NCI-H446 (cell line): Measurements from ENCODE around the gene KAZN.
A peak's percentile ranks its signal among the peaks of the same experiment; 100 is the strongest.

Experiments
- DNase-seq, 2 experiments: peaks; one replicate each; lab custom pipeline; 2025; lab: John Stamatoyannopoulos, UW

Gene KAZN

DNA sequence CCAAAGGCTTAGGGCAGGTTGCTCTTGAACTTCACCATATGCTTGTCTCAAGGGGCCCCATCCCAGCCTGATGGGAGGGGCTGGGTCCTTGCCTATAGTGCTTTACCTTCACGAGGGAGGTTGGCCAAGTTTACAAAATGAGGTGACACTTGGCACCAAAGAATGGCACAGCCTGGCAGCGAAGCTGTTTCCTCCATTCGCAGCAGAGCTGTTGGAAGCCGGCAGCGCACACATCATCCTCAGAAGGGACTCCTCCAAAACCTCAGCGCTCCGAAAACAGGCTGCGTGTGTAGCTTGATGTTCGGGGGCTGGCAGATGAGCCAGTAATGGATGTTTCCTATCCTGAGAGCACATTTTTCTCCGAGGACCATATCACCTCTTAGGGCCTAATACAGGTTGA, 116.8 kb downstream of the KAZN start:
- DNase-seq: no peak

DNA sequence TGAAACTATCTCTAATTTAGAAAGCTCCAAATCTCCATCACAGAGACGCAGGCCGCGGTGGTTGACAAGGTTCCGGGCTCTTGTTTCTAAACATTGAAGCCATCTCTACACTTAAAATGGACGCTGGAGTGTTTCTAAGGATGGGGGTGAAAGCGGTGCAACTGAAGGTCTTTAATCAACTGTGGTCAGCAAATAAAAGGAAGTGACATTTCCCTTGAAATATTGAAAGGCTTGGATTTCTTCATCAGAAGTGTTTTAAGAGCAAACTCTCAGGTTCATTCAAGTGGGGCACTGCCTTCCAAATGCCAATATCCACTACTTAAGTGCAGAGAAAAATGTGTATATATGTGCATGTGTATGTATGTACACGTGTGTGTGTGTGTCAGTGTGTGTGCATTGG, 117.3 kb downstream of the KAZN start:
- DNase-seq: no peak

DNA sequence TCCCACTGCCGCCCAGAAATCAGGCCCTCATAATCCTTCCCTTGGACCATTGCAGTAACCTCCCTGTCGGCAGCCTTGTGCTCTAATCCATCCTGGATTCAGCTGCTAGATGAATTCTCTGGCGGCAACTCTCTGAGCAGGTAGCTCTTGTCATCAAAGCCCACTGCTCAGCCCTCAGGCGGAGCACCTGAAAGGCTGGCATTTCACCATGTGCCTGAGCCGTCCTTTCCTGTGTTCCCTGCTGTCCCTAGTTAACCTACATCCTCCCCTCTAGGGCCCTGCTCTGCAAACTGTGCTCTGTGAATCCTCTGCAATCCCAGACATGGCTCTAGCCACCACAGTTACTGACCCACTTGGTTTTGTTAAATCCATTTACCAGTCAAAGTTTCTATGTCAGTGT, 118.0 kb downstream of the KAZN start:
- DNase-seq: no peak

DNA sequence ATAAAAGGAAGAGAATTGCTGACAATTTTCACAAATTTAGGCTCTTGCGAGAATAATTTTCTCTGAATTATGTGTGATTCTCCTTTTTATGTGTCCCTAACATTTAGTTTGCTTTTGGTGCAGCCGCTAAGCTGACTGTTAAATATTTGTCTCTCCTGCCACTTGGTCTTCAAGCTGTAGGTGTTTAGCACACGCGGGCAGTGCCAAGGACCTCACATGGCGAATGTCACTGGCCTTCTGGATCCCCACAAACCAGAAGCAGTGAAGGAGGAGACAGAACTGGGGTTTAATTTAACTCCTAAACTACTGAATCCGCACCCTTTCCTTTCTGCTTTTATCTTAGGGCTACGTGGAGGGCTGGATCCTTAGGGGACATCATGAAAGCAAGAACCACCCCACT, 120.0 kb downstream of the KAZN start:
- DNase-seq: no peak

DNA sequence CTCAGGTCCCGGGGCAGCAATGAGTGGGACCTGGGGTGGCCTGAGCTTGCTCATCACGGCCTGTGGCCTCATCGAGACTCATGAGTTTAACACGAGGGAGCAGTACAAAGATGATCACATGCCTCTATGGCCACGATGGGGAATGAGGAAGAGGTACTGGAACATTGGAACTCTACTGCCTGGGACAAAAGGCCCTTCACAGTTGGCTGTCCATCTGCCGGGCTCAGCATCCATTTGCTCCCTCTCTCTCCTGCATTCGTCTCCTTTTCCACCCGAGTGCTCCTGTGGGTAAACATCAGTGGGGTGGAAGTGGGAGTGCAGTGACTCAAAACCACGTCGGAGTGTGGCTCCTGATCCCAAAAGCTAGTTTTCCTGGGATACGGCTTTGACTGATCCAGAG, 124.9 kb downstream of the KAZN start:
- no peak for DNase-seq

DNA sequence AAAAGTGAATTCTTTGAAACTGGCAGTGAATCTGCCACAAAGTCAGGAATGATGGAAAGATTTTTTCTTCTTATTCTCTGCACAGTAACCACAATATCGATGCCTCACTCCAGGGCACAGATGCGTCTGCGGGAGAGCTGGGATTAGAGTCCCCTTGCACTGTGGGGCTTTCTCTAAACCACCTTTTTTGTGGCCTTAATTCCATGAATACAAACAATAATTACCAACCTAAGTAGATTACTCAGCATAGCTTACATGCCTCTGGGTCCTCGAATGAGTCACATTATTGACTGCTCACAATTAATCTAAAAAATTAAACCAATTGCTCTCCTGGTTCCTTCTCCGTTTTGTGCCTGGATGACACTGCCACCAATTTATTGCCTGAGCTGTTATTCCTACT, 125.8 kb downstream of the KAZN start:
- no peak for DNase-seq

DNA sequence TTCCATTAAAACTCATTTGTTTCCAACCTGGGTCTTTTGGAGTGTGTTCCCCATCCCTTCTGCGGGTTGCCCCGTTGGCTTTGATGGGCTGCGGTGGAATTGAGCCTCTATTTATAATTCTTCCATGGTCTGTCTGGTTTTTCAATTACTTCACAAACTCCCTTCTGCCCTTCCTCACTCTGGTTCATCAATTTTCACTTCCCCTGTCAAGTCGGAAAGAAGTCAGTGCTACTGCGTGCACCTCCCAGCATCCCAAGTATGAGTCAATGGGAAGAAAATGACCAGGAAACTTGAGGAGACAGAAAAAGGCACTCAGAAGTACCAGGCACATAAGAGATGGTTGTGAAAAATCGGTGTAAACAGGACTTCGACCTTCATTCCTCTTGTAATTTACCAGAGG, 126.2 kb downstream of the KAZN start:
- no peak for DNase-seq

DNA sequence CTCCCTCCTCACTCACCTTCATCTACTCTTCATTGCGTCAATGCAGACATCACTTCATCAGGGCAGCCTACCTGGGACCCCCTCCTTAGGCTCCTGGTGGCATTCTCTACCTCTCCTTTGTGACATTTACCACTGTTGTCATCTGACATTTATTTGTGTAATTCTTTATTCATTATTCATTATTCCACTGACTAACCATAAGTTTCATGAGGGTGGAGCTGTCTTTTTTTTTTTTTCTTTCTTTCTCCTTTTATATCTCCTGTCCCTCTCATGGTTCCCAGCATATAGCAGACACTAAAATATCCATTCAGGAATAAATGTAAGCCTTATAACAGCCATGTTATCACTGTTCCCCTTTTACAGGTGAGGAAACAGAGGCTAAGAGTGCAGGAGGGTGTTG, 126.8 kb downstream of the KAZN start:
- DNase-seq: no peak

DNA sequence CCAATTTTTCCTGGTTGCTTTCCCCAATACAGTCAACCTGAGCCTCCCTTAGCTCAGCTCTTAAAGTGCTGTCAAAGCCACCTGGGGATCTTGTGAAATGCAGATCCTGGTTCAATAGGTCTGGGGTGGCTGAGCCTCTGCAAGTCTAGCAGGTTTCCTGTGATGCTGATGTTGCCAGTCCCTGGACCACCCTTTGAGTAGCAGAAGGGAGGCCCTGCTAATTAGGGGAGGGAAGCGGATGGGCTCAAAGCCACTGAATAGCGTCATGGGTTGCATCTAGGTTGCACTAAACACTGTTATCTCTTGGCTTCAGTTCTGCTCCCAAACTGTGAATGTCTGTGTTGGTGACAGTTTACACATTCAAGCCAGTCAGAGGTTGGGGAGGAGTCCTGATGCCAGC, 127.2 kb downstream of the KAZN start:
- no peak for DNase-seq

DNA sequence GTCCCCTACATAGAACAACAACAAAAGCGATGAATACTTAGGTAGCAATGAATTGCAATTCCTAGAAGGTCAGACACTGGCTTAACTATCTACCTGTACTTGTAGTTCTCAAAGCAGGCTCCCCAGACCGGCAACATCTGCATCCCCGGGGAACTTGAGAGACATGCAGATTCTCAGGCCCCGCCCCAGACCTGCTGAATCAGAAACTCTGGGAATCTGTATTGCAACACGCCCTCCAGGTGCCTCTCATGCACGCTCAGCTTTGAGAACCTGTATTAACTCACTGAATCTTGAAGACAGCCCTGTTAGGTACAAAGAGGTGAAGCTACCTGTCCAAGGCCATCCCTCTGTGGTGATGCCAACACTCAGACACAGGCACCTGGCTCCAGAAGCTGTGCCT, 128.1 kb downstream of the KAZN start:
- DNase-seq: no peak

DNA sequence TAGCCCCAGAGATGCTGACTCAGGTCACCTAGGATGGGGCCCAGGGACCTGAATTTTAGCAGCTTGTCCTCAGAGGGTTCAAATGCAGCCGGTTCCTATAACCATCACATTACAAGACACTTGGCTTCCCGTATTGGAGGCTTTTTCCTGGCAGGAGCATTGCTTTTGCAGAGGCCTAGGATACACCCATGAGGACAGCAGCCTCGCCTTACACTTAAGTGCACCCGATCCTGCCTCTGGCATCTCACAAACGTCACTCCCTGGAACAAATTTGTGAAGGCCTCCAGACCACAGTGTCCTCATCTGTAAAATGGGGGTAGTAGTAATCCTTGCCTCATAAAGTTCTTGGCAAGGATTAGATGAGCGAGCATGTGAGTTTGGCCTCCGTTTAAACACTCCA, 130.0 kb downstream of the KAZN start:
- no peak for DNase-seq

DNA sequence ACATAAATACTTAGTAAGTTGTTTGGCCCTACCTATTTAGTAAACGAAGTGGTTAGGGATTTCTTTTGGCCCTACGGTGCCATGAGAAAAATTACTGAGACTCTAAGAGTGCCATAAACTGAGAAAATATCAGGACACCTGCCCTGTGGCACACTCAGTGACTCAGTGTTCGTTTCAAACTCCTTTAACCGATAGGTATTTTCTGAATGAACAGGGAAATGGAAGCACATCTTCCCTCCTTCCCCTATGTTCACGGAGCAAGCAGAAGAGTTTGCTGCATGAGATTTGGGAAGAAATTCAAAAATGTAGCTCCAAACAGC, 134.2 kb downstream of the KAZN start:
- DNase-seq: no peak

DNA sequence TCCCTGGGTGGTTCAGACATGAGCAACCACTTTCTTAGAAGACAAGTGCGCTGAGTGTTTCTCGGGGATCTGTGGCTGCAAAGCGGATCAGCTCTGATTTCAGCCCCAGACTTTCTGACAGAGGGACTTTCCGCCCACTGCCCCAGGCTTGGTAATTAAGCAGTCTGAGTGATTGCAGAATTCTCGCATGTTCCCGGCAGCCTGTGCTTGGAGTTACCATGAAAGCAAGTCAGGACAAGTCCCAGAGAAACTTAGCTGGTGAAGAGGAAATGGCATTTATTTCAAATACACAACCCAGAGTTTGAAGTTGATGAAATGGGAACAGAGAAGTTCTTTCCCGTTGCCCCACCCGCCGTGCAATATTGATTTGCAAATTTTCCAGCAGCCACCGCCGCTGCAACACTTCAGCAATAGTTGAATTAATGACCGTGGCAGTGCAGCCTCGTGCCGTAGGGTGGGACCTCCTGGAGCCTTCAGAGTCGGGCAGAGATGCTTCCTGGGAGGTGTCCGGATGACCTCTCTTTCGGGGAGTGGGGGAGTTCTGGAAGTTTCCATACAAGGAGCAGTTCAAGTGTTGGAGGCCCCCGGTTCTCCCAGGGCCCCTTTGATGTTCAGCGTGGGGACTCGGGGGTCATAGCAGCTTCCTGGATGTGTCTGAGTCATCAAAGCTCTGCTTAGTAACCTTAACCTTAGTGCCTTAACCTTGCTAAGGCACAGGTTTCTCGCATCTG, 134.7 kb downstream of the KAZN start:
- no peak for DNase-seq

DNA sequence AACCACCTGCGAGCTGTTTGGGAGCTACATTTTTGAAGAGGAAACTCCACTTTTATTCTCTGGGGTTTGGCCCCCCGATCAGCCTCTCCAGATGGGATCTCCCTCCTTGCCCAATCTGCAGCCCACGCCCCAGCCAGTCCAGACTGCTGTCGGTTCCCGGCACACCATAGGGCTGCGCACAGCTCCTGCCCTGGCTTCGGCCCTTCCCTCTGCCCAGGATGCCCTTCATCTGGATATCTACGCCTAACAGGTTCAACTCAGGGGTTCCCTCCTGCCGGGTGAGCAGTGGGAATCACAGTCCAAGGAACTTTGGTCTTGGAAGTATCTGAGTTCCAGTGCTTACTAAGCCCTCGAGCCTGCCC, 135.3 kb downstream of the KAZN start:
- no peak for DNase-seq

DNA sequence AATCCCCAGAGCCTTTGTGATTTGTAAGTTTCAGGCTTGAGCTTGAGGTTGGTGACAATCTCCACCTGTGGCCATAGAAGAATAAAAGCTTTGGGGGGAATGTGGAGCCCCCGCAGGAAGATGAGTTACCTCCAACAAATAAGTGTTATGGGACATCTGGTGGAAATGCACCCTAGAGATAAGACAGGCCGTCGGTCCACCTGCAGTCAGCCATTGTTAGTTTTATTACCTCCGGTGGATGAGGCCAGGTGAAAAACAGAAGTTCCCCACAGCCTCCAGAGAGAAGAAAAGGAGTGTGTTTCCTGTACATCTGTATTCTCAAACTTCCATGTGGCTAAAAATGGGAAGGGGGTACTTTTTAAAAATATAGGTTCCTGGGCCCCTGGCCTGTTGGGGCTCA, 137.4 kb downstream of the KAZN start:
- no peak for DNase-seq

DNA sequence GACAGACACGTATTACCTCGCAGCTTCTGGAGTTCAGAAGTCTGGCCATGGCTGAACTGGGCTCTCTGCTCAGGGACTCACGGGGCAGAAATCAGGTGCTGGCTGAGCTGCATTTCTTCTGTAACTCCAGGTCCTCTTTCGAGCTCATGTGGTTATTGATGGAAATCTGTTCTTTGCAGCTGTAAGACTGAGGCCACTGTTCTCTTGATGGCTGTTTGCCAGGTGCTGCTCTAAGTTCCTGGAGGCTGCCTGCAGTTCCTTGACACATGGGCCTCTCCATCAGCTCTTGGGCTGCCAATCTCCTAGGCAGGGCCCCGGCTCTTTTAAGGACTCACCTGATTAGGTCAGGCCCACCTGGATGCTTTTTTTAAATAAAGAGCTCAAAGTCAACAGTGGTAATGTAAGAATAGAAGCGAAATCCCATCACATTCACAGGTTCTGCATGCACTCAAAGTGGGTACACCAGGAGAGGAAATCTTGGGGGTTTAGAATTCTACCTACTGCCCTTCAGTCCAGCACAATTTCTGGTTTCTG, 139.1 kb downstream of the KAZN start:
- DNase-seq: peak in 1 of 2 experiments; percentile 8

DNA sequence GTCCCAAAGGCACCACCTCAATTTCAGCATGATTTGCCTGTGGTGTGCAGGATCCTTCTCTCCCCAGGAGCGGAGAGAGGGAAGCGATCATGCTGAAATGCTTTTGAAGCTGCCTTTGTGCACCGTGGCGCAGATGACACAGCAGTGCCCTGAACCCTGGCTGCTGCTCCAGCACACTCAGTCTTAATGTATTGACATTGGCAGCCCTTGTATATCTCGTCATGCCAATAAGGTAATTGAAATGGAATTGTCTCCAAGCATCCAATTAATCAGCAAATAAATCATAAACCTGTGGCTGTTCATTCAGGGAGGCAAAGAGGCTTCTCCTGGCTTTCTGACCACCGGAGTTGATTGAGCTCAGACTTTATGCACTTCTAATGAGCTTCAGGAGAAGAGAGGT, 139.8 kb downstream of the KAZN start:
- peak in 1 of 2 experiments; percentile 12 for DNase-seq

DNA sequence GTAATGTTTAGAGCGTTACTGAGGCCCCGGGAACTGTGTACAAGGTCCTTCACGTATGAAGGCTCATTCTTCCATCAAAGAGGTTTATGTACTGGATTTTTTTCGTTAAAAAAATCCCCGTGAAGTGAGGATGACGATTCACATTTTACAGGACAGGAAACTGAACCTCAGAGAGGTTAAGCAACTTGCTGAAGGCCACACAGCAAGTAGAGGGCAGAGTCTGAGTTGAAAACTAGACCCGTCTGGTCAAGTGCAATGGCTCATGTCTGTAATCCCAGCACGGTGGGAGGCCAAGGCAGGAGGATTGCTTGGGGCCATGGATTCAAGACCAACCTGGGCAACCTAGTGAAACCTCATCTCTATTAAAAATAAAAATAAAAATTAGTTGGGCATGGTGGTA, 140.2 kb downstream of the KAZN start:
- no peak for DNase-seq

DNA sequence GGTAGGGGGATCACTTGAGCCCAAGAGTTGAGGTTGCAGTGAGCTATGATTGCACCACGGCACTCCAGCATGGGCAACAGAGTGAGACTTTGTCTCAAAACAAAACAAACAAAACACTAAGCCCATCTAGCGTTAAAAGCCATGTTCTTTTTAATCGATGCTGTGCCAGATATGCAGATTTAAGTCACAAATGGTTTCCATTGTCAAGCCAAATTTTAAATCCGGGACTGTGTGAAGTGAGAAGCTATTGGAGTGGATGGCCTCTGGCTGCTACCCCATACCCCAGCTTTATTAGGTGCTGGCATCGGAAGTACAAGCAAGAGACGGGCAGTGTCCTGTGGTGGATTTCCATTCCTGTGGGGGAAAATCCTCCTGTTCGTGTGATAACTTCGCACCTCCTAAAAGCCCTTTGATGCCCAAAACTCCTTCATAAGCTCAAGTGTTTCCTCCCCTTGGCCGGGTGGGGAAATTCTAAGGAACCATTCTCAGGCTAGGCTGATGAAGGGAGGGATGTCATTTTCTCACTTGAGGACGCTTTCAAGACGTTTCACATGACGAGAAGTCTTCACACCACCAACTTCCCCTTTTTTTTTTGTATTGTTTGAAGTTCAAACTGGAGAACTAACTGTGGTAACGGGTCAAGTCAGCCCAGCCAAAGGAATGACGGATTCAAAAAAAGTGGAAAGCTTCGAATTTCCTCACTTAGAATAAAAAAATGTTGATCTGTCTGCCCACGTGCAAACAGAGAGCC, 140.8 kb downstream of the KAZN start:
- DNase-seq: no peak

DNA sequence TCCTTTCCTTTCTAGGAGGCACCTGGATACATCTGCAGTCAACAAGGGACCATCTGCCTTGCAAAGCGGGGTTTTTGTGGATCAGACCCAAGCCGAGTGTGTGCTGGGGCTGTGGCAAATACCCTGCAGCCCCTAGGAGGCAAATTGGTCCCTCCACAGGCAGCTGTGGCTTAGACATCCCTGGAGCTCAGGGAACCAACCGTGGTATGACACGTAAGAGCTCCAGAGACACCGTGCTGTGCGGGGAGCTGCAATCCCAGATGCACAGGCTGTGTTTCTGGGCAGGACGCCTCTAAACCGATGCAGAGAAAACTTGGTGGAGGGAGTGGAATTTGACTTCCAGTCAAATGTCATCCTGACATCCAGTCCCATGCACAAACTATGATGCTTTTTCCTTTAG, 141.5 kb downstream of the KAZN start:
- DNase-seq: peak in 1 of 2 experiments; percentile 12

DNA sequence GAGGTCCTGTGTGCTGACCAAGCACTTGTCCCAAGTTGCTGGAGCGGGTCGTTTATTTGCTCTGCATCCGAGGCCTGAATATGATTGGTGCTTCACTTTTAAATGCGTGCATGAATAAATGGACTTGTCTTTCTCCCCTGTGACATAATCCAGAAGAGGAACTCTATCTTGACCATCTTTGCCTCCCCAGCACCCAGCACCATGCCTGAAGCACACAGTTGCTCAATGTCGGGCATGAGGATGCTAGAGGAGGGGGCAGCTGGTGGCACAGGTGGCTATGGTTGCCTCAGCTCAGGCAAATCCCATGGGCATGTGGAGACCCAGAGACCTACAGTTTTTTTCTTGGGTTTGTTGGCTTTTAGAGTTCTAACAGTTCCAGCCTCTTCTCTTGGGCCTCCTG, 142.6 kb downstream of the KAZN start:
- no peak for DNase-seq

DNA sequence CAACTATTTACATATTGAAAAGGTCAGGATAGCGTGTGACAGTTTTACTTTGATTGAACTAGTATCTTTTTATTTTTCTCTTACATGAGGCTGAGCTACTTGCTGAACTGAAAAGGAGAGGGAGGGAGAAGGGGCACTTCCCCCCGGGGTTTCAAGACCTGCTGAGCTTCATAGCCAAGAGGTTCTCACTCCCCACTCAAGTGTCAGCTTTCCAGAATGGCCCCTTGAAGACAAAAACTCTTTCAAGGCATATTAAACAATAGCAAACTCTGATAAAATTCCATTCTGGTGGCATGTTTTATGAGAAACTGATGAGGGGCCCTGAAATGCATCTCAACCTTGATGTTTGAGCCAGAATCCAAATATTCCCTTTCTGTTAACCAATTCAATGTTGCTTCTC, 143.0 kb downstream of the KAZN start:
- DNase-seq: no peak

DNA sequence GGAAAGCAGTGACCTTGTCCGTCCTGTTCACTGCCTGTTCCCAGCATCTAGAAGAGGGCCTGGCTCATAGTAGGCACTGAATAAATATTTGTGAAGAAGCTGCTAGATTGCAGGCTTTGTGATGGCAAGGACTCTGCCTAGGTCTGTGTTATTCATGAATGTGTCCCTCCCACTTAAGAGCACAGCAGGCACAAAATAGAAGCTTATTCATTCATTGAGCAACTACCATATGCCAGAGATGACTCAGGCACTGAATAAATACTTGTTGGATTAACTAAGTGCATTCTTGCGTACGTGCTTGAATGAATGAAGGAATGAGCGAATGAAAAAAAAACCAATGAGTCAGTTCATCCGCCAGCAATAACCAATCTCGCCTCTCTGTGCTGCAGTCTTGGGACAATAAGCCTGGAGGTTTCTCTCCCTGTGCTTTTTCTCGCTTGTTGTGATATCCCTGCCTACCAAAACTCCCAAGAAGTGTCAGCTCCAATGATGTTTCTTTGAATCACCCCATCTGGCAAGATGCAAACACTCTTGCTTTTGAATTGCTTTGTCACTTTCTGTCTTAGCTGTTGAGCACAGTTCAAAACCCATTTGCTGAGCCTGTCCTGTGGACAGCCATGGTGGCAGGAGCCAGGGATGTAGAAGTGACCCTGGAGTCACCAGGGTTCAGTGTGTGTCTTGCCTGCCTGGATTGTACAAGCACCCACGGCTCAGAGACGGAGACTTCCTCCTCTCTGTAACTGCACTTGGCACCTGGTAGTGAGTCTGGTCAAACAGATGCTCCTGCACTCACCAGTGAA, 143.9 kb downstream of the KAZN start:
- peak in 1 of 2 experiments; percentile 53 for DNase-seq
